HFFc6 (cell line): ENCODE results near the gene LCP2. TPM values are rescaled to one million over a fixed set of nuclear protein-coding genes. Genes with fewer than 3 reads are reported as not detected.

Source experiments
- DNase-seq: peaks from one replicate; pipeline ENCODE4 v3.0.0-alpha.2; 2018
- H3K27ac Mint-ChIP-seq: 2 replicates; pipeline ENCODE4 v1.8.0; 2020; ENCODE audit warnings: mild to moderate bottlenecking, mixed read lengths
- H3K27me3 Mint-ChIP-seq: 2 replicates; pipeline ENCODE4 v1.8.0; 2021; ENCODE audit warnings: mild to moderate bottlenecking, moderate library complexity, mixed read lengths; ENCODE audit not compliant: insufficient read depth
- H3K36me3 Mint-ChIP-seq: 2 replicates; pipeline ENCODE4 v1.8.0; 2021; ENCODE audit warnings: low read depth, mixed read lengths
- H3K4me1 Mint-ChIP-seq: 2 replicates; pipeline ENCODE4 v1.8.0; 2020; ENCODE audit warnings: low read depth, mixed read lengths
- H3K4me3 Mint-ChIP-seq: 2 replicates; pipeline ENCODE4 v1.8.0; 2020; ENCODE audit warnings: mild to moderate bottlenecking, moderate library complexity, mixed read lengths
- H3K9me3 Mint-ChIP-seq: 2 replicates; pipeline ENCODE4 v1.8.0; 2020; ENCODE audit warnings: mild to moderate bottlenecking, mixed read lengths
- total RNA-seq, 6 experiments: library from RNA; stranded (reverse); fragmentation: NEBNext Ultra II Directional; extraction: Animal tissue kit (Norgen Biotek cat#: 25700); gene quantifications; 2 replicates in 1 of 6; 3 replicates in 5 of 6; pipeline ENCODE4 v1.2.3, GENCODE V29; 2021
- TF ChIP-seq, protein P1 (sequence below): fragments of 200-600 bp; sonication (generic); IDR thresholded peaks from 2 replicates; pipeline ENCODE4 v1.5.0; 2021; ENCODE audit warnings: antibody characterized with exemption, mild to moderate bottlenecking

The LCP2 gene
- total RNA-seq, 6 experiments from 2014 or later, result not detected

DNA sequence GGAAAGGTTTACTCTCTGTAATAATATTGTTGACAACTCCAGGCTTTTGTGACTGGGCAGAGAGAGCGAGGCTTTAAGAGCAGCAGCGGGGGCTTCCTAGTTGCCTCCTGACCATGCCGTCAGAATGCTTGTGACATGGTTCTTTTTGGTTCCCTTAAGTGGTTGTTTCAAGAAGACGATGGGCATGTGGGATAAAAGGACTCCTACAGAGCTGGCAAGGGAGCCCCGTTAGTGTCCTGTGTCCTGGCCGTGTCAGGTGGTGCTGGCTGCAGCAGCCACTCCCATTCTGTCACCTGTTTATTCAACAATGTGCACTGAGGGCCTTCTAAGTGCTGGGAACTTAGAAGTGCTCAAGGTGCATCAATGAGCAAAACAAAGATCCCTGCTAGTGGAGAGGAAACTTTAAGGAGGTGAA lies 19.7 kb downstream of the LCP2 start:
- H3K9me3 Mint-ChIP-seq, result no peaks in the 10 kb centered on the region; the same call in 1 of the 2 replicates
- no peaks in the 10 kb centered on the region for H3K4me1 Mint-ChIP-seq
- no peak overlapping the region for H3K4me3 Mint-ChIP-seq

DNA sequence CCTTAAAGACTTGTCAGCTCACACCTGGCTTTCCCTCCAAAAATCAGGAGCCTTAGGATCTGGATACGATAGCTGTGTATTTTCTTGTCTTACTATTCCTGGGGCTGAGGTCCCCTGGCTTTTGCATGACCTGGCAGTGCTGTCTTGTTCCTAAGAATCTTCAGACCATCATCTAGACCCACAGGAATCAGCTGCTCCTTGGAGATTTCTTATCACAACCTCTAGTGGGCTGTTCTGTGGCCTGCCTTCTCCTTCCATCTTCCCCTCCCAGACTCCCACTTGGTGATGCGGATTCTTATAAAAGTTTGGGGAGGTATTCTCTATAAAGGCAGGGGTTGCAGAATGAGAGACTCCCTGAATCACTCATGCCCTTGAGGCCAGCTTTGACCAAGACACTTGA lies 21.4 kb downstream of the LCP2 start:
- DNase-seq, result no peak
- no peak overlapping the region for H3K4me3 Mint-ChIP-seq
- H3K36me3 Mint-ChIP-seq, result no peaks in the 10 kb centered on the region
- TF ChIP-seq, protein P1, sequence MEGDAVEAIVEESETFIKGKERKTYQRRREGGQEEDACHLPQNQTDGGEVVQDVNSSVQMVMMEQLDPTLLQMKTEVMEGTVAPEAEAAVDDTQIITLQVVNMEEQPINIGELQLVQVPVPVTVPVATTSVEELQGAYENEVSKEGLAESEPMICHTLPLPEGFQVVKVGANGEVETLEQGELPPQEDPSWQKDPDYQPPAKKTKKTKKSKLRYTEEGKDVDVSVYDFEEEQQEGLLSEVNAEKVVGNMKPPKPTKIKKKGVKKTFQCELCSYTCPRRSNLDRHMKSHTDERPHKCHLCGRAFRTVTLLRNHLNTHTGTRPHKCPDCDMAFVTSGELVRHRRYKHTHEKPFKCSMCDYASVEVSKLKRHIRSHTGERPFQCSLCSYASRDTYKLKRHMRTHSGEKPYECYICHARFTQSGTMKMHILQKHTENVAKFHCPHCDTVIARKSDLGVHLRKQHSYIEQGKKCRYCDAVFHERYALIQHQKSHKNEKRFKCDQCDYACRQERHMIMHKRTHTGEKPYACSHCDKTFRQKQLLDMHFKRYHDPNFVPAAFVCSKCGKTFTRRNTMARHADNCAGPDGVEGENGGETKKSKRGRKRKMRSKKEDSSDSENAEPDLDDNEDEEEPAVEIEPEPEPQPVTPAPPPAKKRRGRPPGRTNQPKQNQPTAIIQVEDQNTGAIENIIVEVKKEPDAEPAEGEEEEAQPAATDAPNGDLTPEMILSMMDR, result no peak
- no peak overlapping the region for H3K27ac Mint-ChIP-seq
- H3K4me1 Mint-ChIP-seq, result no peaks in the 10 kb centered on the region
- peaks cover 4% of the 10 kb centered on the region for H3K27me3 Mint-ChIP-seq
- no peaks in the 10 kb centered on the region; the same call in 1 of the 2 replicates for H3K9me3 Mint-ChIP-seq

More for the DNA sequence above, 19.7 kb downstream of the LCP2 start:
- DNase-seq, result no peak
- no peaks in the 10 kb centered on the region for H3K36me3 Mint-ChIP-seq
- H3K27ac Mint-ChIP-seq, result no peak overlapping the region
- TF ChIP-seq, protein P1, result no peak
- H3K27me3 Mint-ChIP-seq, result peaks cover 5% of the 10 kb centered on the region

DNA sequence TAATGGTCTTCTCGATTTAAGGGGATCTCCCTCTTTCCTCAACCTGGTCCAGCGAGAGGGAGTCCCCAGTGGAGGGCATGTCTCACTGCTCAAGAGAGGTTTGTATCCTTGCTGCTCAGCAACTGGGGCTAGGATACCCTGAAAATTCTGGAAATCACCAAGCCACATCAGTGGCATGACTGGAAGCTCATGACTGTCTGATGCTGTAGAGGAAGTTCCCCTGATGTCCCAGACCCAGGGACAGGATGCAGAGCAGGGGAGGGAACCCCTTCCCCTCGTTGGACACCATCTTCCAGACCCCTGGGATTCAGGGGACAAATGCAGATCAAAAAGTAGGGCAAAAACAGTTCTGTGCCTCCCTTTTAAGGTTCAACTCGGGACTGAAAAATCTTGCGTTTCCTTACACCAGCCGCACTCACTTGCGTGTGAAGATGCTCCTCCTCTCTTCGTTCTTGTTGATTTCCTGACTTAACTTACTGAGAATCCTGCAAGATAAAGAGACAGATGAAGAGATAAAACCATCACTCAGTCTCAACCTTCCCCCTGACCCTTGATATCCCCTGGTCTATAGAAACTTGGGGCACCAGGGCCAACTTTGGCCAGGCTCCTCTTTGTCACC lies 22.1 kb downstream of the LCP2 start:
- no peaks in the 10 kb centered on the region; the same call in 1 of the 2 replicates for H3K9me3 Mint-ChIP-seq
- no peaks in the 10 kb centered on the region for H3K36me3 Mint-ChIP-seq
- no peak for DNase-seq
- TF ChIP-seq, protein P1, result no peak
- no peak overlapping the region for H3K27ac Mint-ChIP-seq
- no peaks in the 10 kb centered on the region for H3K4me1 Mint-ChIP-seq
- peaks cover 4% of the 10 kb centered on the region for H3K27me3 Mint-ChIP-seq
- H3K4me3 Mint-ChIP-seq, result no peak overlapping the region

DNA sequence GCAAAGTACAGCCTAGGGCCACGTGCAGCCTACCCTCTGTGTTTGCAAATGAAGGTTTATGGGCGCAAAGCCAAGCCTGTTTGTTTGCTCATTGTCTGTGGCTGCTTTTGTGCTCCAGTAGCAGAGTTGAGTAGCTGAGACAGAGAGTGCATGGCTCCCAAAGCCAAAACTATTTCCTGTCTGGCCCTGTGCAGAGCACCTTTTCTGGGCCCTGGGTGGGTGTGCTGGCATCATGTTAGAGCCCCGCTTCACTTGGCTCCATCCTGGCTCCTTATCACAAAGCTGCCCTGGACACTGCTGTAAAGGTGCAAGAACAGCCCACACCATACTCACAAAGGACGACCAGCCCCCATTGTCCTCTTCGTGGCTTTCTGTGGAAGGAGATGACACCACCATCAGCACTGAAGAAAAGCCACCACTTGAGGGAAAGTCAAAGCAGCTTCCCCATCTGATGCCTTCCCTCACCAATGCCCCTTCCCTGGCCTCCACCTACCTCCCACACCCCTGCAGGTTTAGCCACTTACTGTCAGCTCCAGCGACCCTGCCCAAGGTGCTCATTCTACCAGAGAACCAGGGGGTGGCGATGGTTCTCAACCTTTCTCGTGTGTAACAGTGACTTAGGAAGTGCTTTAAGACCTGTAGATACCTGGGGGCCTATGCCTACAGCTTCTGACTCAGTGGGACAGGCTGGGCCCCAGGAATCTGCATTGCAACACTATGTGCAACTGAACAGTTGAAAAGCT lies 23.4 kb downstream of the LCP2 start:
- Mint-ChIP-seq H3K27me3 (peaks cover 8% of the 10 kb centered on the region), H3K9me3 (no peaks in the 10 kb centered on the region; the same call in 1 of the 2 replicates), H3K4me1 (no peaks in the 10 kb centered on the region), H3K27ac (no peak overlapping the region), H3K4me3 (no peak overlapping the region), H3K36me3 (no peaks in the 10 kb centered on the region)
- DNase-seq, result no peak
- TF ChIP-seq, protein P1, result no peak

DNA sequence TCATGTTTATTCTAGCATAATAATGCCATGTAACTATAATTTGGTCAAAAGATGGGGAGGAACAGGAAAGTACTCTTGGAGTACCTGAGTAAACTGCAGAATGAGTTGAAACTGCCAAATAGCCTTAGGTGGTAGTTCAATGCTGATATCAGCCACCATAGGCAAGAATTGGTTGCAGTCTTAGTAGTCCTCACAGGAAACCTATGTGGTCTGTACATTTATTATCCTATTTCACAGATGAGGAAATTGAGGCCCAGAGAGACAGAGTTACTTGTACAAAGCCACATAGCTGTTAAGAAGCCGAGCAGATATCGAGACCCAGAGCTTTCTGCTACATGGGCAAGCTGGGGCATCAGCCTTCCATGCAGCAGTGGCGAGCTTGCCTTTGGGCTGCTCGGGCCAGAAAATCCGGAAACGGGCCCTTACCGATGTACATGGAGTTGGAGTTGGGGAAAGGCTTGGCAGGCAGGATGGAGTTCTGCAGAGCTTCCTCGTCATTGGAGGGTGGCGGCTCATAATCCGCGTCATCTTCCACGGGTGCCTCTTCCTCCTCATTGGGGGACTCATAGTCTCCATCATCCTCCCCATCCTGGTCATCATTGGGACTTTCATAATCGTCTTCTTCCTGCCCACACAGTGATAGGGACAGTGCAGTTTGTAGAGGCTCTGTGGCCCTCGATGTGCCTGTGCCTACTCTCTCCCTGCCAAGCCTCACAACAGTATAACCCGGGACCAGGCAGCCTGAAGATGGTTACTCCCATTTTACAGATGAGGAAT lies 27.1 kb downstream of the LCP2 start:
- Mint-ChIP-seq H3K27ac (no peak overlapping the region), H3K27me3 (peaks cover 8% of the 10 kb centered on the region), H3K36me3 (no peaks in the 10 kb centered on the region), H3K9me3 (no peaks in the 10 kb centered on the region), H3K4me3 (no peak overlapping the region), H3K4me1 (no peaks in the 10 kb centered on the region)
- no peak for DNase-seq
- TF ChIP-seq, protein P1, result no peak
